HG02970 (cell line): ENCODE measurements around the gene CADM1.

Experiments used
- ATAC-seq: cut with Tn5 transposase; IDR thresholded peaks from one replicate; pipeline ENCODE4 v1.9.1; 2021; ENCODE audit warnings: mild to moderate bottlenecking, moderate library complexity, moderate number of reproducible peaks; ENCODE audit not compliant: unreplicated experiment, low FRiP score

CADM1 gene

DNA sequence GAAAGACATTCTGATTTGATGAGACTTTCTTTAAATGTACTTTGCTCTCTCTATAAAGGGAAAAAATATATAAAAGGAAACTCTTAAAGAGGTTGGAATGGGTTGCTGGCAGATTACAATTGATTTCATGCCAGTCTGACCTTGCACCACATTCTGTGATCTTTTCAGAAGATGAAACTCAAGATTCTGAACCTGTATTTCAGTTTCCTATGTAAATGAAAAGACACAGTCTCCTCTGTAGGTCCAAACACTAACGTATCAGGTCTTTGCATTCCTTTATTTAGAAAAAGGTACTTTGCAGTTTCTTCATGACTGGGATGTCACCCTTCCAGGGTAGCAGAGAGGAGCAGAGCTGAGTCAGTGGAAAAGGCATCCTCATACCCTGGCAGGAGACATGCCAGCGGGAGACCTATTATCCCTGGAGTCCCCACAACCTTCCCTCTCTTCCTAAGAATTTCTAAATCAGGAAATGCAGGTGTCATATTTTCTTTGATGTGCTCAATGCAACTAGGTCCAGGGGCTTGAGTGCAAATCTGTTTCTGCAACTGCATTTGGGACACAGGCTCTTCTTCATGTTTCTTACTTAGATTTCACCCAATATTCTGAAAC is 282.6 kb downstream of the CADM1 start:
- ATAC-seq = no peak

DNA sequence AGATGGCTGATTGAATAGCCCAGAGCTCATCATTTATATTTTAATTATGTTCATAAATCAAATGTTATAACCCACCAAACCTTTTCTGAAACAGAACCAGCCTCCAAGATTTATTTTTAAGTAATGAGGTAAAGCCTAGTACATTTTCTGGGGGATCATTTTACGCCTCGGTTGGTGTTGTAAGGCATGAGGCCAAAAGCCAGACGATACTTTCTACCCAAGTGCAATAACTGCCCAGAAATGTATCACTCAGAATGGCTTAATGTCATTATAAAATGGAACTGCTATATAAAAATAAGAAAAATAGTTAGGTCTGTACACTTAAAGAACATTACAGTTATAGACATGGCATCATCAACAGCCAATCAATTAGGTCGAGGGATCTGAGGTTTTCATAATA is 283.3 kb downstream of the CADM1 start:
- ATAC-seq = no peak

DNA sequence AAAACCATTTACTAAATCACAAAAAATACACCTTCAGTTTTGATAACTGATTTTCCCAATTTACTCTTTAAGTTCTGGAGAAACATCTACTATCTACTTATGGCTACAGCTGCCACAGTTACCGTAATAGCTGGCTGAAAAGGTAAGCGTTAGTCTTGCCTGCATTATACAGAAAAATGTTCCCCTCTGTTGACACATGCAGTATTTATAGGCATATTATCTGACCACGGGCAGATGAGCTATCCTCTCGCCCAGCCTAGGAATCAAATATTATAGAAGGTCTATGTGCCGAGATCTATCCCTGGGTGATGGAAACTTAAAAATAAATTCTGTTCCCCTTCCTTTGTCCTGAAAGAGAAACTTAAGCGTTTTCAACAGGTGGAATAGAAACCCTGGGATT is 283.8 kb downstream of the CADM1 start:
- no peak for ATAC-seq

DNA sequence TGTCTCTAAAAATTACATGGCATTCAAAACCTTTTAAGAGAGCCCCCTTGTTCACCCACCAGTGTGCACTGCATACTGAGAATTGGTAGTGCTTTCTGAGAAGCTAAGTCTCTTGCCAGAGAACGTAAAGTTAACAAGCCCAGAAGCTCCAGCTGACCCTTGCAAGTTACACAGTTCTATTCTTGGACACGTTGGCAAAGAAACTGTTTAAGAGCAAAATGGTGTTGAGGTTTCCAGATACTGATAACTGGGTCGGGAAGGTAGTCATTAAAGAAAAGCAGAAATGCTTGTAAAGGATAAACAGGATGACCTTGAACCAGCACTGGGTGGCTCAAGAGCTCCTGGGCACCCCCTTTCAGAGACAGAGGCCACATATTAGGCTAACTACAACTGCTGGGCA is 284.8 kb downstream of the CADM1 start:
- ATAC-seq = no peak

DNA sequence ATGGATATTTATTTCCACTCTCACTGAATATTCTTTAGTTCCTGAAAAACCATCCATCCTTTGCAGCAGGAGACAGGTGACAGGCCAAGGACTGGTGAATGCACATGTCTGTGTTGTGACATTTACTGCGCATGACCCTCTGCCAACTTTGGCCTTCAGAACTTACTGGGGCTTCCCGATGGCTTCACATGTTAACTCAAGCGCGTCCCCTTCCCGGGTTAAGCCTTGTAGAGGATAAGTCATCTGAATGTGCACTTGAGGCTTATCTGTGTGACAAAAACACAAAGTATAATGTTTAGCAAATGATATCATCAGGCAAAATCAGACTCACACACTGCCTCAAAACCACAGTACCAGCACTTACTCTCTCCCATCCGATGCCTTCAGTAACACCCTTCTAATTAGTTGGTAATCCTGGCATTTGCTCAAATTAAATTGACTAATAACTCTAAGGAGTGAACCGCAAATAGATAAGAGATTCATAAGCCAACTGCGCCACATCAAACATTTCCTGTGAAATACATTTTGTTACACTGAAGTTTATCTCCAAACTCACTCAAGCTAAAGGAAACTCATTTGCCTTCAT is 286.4 kb downstream of the CADM1 start:
- ATAC-seq = no peak

DNA sequence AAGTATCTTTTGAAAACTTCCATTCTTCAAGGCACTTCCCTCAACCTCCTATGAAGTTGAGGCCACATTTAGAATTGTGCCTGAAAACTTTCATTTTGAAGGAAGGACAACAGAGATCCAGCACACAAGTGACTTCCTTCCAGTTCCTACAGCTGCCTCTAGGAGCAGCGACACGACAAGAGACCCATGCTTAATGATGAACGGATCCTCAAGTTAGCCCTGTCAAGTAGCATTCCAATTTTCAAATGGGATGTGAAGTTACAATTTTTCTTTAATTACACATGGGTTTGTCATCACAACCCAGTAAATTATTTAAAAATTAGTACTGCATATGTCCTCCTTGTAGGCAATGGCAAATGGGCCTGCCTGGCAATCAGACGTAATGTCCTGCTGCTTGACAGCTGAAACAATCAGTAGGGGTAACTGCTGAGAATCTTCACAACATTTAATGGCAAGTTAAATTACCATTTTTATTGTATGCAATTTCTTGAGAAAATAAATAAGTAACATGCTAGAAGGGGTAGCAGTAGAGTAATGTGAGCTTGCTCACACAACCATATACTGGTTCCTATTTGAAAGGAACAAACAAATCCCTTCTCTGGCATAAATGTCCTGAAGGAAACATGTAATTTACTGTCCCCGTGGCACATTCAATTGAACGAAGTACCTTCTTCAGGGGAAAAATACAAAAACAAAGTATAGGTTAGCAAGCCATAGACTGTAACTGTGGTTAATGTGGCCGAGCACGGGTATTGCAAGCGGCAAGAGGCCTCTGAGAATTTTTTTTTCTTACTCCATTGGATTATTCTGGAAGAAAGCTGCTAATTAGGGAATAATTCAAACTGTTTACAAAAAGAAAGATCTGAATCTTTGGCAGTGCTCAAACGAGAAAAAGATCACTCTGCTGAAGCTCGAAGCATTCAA is 288.3 kb downstream of the CADM1 start:
- ATAC-seq = no peak

DNA sequence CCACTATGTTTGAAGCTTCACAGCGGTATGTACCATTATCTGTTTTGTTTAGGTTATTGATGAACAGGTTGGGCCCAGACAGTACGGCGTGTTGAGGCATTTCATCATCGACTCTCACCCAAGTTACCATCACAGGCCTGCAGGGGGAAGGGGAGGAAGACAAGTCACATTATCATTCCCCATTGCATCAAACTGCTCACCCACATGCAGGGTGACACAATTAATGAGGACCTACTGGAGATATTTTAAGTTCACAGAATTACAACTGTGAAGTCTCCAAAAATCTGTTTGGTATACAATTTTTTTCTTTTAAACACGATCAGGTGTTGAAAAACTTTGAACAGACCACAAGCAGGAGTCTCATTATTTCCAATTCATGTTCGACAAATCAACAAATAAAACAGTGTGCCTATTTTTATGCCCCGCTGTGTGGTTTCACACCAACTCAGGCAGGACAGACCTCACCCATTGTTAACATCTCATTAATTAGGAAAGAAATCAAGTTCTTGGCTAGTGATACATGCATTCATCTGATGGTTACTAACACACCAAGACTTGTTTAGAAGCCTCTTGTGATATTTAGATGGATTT is 289.5 kb downstream of the CADM1 start:
- ATAC-seq = no peak

DNA sequence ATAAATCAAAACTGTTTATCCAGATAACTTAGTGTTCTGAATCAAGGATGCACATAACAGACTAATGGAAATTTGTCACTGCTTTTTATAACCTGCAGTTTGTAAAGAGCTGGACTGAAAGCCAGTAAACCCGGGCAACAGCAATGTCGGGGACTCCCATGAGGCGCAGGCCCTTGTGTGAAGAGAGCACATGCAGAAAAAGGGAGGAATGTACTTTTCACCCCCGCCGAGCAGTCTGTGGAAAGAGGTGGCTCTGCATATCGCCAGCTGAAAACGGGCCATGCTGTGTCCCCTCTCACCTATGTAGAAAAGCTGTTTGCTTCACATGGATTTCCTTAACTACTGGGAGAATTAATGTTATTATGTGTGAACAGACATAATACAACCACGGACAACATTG is 291.2 kb downstream of the CADM1 start:
- no peak for ATAC-seq

DNA sequence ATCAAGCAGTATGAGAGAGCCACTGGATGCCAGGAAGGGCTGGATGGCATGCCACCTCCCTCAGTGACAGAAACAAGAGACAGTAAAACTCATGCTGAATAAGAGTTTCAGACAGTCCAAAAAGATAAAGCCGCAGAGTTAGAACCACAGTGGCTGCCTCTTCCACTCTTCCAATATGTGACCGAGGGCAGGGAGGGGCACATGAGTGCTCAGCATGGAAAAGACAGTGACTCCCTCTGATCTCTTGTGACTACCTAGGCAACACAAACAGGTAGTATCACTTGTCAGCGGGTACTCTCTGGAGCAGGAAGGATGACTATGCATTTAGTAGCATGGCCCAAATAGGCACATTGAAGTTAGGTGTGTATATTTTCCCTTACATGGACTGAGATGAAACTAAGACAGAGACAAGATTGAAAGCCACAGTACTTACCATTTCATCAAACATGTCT is 295.4 kb downstream of the CADM1 start:
- no peak for ATAC-seq

DNA sequence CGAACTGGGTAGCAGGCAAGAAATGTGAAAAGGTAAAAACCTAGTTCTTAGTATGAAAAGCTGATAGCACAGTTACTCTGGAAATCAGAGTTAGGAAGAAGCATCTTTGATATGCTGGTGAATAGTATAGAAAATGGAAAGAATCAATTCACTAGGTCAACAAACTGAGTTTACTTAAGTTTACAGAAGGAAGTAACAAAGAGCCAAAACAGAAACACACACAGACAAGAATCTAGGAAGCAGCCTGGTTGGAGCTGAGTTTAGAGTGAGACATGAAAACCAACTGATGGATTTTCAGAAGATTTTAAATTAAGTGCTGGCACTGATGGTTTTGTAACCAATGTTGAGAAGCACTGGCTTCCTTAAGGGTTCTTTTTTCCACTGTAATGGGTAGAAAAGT is 296.3 kb downstream of the CADM1 start:
- ATAC-seq = no peak

DNA sequence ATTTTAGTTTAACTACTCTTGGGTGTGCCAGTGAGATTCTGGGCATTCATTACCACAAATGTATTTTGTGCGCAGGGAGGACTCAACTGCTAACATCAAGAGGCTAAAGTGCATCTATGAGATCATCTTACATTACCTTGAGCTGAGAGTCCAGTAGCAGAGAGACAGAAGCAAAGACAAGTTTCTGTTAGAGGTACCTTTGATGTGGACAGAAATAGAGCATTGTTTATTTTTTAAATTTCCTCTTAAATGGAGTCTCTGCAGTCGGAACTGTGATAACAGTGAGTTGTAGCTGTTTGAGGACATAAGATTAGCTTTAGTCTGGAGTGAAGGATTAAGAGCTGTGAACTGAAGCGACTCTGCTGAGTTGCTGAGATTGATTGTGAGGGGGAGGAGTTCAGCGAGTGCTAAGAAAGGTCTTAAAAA is 297.0 kb downstream of the CADM1 start:
- ATAC-seq = no peak

DNA sequence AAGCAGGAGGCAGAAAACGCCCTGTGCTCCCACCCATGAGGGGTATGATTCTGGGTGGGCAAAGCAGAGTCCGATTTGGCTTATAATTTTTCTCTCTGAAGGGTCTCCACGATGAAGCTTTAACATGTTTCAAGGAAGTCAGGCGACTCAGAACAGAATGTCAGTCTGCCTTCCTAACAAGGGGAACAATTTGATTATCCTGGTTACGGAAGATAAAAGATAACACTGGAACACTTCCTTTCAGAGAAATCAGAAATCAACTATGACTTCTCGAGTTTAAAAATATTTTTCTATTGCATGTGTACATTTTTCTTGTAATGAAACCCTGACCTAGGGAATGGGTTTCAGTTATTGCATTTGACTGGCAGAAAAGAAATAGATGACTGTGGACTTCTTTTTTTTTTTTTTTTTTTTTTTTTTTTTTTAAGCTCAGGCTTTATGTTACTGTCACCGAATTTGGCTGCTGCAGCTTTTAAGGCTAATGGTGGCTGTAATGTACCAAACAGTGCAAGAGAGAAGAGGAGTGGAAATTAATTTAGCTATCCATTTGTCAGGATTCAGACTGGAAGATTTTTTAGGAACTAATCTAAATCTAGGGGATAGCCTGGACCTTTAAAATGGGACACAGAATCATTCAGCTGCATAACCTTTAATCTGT is 297.7 kb downstream of the CADM1 start:
- no peak for ATAC-seq

DNA sequence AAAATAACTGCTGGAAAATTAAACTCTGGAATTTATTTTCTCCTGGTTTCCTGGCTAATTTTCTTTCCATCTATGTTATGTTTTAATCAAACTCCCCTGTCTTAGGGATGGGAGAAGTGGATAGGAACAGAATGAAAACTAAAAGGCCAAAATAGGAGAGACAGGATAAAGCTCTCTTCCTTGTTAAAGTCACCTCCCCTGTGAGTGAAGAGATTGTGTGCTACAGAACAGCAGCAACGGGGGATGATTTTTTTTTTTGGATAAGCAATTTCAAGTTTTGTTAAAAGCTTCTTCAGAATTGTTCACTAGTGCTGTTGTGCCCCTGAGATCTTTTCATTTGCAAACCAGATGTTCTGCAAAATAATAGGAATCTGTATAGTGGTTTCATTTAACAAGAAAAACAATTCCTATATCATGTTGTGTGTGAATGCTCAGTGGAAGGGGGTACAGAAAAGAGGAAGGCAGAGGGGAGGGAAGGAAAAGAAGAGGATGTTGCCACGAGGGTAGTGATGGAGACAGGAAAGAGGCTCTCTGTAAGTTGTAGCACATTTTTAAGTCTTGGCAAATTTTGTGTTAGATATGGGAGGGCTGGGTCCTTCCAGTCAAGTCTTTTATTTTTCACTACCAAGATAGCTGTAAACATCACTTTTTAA is 301.2 kb downstream of the CADM1 start:
- ATAC-seq = no peak

DNA sequence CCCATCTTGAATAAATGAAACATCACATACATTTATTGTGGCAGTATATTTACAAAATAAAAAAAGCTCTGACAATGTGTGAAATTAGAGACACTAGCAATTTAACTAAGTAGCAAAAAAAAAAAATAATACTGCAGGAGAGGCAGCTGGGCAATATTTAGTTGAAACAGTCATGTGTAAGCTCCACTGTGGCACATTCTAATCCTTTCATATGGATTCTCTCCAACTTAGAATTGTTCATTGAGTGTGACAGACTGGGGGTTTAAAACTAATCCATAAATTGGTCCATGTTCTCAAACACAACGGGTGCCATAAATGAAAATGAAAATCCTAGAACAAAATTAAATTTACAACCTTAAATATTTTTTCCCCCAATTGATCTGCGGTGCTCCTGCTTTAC is 302.1 kb downstream of the CADM1 start:
- ATAC-seq = no peak

DNA sequence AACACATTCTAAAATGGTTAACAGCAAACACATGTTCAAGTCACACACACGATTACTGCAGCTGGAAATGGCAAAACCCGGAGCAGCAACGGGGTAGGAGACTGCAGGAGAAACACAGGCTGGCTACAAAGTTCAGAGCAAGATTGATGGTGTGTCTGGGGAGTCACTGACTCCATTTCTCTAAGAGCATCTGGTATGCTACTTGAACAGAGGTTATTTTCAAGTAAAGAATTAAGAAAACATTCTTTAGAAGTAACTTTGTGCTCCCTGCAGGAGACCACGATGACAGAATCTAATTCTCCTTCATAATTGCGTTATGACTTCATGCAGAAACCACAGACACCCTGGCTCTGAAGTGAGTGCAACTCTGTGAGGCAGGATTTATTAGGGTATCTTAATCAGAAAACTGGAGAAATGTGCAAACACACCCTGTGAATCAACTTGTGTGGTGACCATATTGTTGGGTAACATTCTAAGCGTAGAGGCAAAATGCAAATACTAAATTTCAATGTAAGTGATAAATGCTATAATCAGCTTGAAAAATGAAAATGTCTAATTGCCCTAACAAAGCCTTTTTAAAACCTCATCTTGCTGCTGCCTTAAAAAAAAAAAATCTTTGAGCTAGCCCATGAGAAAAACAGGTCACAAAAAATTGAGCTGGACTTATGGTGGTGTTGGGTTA is 303.0 kb downstream of the CADM1 start:
- no peak for ATAC-seq

DNA sequence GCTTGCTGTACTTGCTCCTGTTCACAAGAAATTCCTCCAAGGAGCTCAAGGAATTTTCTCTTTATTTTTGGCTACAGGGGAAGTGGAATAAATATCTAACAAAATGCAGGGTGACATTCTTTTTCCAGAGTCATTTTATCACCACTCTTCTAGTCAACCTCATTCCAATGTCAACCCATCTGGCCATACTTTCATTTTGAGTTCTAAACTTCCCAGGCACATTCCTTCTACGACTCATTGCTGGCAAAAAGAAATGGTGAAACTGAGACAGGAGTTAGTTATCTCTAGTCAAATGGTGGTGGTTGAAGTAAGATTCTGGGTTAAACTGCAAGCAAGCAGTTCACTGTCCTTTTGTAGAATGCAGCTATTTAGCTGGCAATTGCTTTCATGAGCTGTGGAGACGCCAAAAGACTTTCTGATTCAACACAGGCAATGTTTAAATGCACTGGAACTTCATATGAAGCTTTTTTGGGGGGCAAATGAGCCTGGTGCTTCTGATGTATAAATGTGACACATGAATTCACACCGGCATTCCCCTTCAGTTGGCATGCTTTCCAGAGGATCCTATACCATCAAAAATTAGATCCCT is 304.6 kb downstream of the CADM1 start:
- no peak for ATAC-seq

DNA sequence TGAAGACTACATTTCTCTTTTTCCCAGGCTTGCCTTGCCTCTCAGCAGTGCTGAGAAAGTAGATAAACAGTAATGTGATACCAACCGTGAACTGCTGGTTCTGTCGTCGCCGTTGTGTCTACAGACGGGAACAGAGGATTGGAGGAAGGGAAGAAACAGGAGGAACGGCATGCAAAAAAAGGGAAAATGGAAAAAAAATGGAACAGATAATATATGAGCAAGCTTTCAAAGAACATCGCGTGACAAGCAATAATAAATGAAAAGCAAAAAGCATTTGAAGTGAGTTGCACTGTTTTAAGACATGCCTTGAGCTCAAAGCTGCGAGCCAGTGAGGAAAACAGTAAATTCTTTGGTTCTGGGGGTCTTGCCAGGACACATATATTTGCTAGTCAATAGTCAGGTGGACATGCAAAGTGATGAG is 305.9 kb downstream of the CADM1 start:
- no peak for ATAC-seq

DNA sequence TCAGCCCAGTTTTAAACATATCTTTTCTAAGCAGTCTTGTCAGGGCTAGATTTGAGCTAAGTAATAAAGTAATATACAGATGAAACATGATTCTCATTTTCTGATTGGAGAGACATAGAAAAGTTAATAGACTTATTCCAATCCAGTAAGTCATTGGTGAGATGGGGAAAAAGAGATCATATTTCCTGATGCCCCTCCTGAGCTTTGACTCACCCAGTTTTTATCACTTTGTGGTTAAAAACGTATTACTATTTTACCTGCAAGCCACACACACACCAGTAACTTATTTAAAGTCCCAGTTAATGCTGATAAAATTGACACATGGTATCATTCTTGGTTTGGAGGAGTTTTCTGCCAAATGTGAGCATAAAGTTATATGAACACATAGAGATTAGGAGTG is 306.8 kb downstream of the CADM1 start:
- no peak for ATAC-seq

DNA sequence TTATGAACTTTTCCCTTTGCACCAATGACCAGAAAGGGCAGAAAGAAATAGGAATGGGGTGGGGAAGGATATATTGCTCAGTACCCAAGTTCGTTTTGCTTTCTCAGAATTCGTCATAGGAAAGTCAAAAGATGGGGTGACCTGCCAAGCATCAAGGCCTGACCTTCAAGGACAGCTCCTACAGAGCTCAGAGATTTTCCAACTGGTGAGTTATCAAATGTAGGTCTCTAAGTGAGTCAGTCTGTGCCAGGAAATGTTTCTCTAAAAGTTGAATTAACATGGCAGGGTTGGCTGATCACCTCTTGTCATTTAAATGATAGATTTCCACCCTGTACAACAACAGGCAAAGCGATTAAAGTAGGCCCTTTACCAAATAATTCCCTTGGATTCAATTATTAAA is 307.2 kb downstream of the CADM1 start:
- ATAC-seq = no peak
